Measurements from ENCODE around the gene MESP1.

Gene MESP1

GRCh38 chr15:89768071-89768500 is 17.0 kb upstream of the MESP1 start:
- TF ChIP-seq SPI1 (IDR thresholded peaks at IDR 0.05; ENCODE audit: borderline replicate concordance, low read depth) (no peak), POLR2AphosphoS5 (IDR thresholded peaks at IDR 0.05; ENCODE audit: low read depth) (no peak), GABPA (IDR thresholded peaks at IDR 0.05; ENCODE audit: low read depth) (no peak), CTCF (IDR thresholded peaks at IDR 0.05; ENCODE audit: insufficient read depth, low read length) (no peak)
- TF ChIP-seq, protein P1, sequence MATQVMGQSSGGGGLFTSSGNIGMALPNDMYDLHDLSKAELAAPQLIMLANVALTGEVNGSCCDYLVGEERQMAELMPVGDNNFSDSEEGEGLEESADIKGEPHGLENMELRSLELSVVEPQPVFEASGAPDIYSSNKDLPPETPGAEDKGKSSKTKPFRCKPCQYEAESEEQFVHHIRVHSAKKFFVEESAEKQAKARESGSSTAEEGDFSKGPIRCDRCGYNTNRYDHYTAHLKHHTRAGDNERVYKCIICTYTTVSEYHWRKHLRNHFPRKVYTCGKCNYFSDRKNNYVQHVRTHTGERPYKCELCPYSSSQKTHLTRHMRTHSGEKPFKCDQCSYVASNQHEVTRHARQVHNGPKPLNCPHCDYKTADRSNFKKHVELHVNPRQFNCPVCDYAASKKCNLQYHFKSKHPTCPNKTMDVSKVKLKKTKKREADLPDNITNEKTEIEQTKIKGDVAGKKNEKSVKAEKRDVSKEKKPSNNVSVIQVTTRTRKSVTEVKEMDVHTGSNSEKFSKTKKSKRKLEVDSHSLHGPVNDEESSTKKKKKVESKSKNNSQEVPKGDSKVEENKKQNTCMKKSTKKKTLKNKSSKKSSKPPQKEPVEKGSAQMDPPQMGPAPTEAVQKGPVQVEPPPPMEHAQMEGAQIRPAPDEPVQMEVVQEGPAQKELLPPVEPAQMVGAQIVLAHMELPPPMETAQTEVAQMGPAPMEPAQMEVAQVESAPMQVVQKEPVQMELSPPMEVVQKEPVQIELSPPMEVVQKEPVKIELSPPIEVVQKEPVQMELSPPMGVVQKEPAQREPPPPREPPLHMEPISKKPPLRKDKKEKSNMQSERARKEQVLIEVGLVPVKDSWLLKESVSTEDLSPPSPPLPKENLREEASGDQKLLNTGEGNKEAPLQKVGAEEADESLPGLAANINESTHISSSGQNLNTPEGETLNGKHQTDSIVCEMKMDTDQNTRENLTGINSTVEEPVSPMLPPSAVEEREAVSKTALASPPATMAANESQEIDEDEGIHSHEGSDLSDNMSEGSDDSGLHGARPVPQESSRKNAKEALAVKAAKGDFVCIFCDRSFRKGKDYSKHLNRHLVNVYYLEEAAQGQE (IDR thresholded peaks at IDR 0.05; ENCODE audit: insufficient replicate concordance, low read depth), result no peak
- DNase-seq (ENCODE audit: low read depth in 1 of 2, low spot score in 1 of 2), result no peak
- Histone ChIP-seq H3K4me3 (replicated peaks; ENCODE audit: insufficient read depth, low read length) (no peak overlapping the region), H3K27me3 (ENCODE audit: insufficient read depth, poor library complexity, severe bottlenecking) (no peaks in the 10 kb centered on the region), H3K27ac (replicated peaks) (no peak overlapping the region)

- Histone ChIP-seq H3K27ac (replicated peaks) (no peak overlapping the region), H3K4me3 (replicated peaks; ENCODE audit: insufficient read depth, low read length) (no peak overlapping the region), H3K27me3 (ENCODE audit: insufficient read depth, poor library complexity, severe bottlenecking) (no peaks in the 10 kb centered on the region)
- no peak for TF ChIP-seq SPI1 (IDR thresholded peaks at IDR 0.05; ENCODE audit: borderline replicate concordance, low read depth)
- DNase-seq (ENCODE audit: low read depth in 1 of 2, low spot score in 1 of 2), result no peak
Observed at GRCh38 chr15:89767411-89767915, 16.4 kb upstream of the MESP1 start.

DNA sequence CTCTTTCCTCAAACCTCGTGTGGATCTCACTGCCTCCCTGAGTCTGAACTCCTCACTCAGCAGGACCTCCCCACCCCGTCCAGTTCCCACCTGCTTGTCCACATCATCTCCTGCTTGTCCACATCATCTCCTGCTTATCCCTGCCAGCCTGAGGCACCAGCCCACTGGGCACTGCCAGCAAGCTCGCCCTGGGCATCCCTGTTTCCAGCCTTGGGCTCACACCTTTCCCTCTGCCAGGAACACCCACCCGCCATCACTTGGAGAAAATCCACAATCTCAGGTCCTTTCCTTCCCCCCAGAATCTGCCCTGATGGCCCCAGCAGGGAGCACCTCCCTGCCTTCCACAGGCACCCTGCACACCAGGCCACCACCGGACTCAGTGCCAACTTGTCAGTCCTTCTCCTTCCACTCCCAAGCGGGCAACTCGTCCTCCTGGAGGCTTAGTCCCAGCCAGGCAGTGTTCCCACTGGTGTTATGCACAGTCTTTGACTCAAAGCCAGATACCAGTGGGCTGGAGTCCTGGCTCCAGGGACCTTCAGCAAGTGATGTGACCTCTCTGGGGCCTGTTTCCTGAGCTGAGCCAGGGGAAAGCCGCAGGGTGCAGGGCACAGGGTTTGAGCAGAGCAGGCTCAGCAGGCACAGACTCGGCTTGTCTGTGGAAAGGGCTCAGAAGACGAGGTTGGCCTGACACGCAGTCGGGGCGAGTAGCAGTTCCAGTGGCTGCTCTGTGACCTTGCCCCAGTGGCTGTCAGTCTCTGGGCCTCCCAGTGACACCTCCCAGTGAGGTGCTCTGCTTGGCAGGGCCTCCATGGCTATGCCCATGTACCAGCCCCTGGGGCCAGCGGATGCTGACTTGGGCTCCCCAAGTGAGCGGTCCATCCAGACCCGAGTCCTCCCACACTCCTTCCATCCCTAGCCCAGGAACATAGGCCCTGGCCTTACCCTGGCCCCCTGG is 15.6 kb upstream of the MESP1 start:
- DNase-seq (ENCODE audit: low read depth in 1 of 2, low spot score in 1 of 2), result no peak
- H3K27ac ChIP-seq (replicated peaks), result no peak overlapping the region
- TF ChIP-seq CTCF (IDR thresholded peaks at IDR 0.05; ENCODE audit: insufficient read depth, low read length), result no peak
- no peak overlapping the region for H3K4me3 ChIP-seq (replicated peaks; ENCODE audit: insufficient read depth, low read length)
- no peaks in the 10 kb centered on the region for H3K27me3 ChIP-seq (ENCODE audit: insufficient read depth, poor library complexity, severe bottlenecking)

DNA sequence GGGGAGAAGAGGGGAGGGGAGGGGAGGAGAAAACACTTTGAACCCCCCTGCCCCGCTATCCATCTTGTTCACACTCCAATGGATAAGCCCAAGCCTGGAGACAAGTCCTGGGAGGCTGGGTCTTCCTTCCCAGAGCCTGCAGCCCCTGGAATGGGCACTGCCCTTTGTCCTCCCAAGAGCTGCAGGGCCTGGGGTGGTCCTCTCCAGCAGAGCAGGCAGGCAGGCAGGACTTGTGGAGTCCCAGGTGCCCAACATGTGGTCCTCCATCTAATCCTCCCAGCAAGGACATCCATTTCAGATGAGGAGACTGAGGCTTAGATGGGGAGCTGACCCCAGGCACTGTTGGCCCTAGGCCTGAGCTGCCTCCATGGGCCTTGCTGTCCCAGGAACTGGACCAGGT is 14.6 kb upstream of the MESP1 start:
- Histone ChIP-seq H3K4me3 (replicated peaks; ENCODE audit: insufficient read depth, low read length) (no peak overlapping the region), H3K27ac (replicated peaks) (no peak overlapping the region), H3K27me3 (ENCODE audit: insufficient read depth, poor library complexity, severe bottlenecking) (no peaks in the 10 kb centered on the region)
- DNase-seq (ENCODE audit: low read depth in 1 of 2, low spot score in 1 of 2), result no peak
- TF ChIP-seq CTCF (IDR thresholded peaks at IDR 0.05; ENCODE audit: insufficient read depth, low read length) (no peak), SPI1 (IDR thresholded peaks at IDR 0.05; ENCODE audit: borderline replicate concordance, low read depth) (no peak), GABPA (IDR thresholded peaks at IDR 0.05; ENCODE audit: low read depth) (no peak), POLR2AphosphoS5 (IDR thresholded peaks at IDR 0.05; ENCODE audit: low read depth) (no peak)
- TF ChIP-seq, protein P1 (IDR thresholded peaks at IDR 0.05; ENCODE audit: insufficient replicate concordance, low read depth), result no peak
